Tibial artery (tissue), 4 donors: ENCODE data around the gene TGIF1.

ENCODE experiments used
- DNase-seq, 2 donors: peaks; one replicate each; pipeline ENCODE4 v3.0.0-alpha.2; 2019
- H3K27ac ChIP-seq, 2 donors: fragments of 200-600 bp; sonication (generic) in 1 of 2; 1 replicate in 1 of 2; 2 replicates in 1 of 2; pipeline ENCODE4 v1.5.1; 2018 to 2019; ENCODE audit warnings: mild to moderate bottlenecking in 1 of 2
- H3K27me3 ChIP-seq, 2 donors: fragments of 200-600 bp; sonication (generic) in 1 of 2; one replicate each; pipeline versions ENCODE4 v1.5.1 to v1.6.0; 2016 to 2019
- H3K36me3 ChIP-seq, 3 donors: fragments of 200-600 bp; sonication (generic) in 2 of 3; one replicate each; pipeline ENCODE4 v1.5.1; 2016 to 2019; ENCODE audit warnings: mild to moderate bottlenecking in 2 of 3
- H3K4me1 ChIP-seq, 4 donors: fragments of 200-600 bp; sonication (generic) in 2 of 4; 1 replicate in 3 of 4; 2 replicates in 1 of 4; pipeline ENCODE4 v1.5.1; 2016 to 2019
- H3K4me3 ChIP-seq, 2 donors: fragments of 200-600 bp; sonication (generic) in 1 of 2; 1 replicate in 1 of 2; 2 replicates in 1 of 2; pipeline ENCODE4 v1.5.1; 2018 to 2019; ENCODE audit warnings: mild to moderate bottlenecking in 2 of 2
- H3K9me3 ChIP-seq, 3 donors: fragments of 200-600 bp; sonication (generic) in 1 of 3; one replicate each; pipeline ENCODE4 v1.5.1; 2016 to 2019
- CTCF ChIP-seq, 2 experiments: fragments of 200-600 bp in 1 of 2; fragments of 450-650 bp in 1 of 2; IDR thresholded peaks; one replicate each; pipeline ENCODE4 v1.5.1; 2017 to 2019; ENCODE audit warnings: antibody characterized with exemption in 2 of 2, mild to moderate bottlenecking in 1 of 2, moderate library complexity in 1 of 2
- intact Hi-C: fragments of 100-400 bp; cut with DNase I; formaldehyde crosslinking; loops from one replicate; pipeline ENCODE4 v1.15.0; 2023; ENCODE audit warnings: low total_unique reads

Gene TGIF1

GRCh38 chr18:3415110-3415509, 34.9 kb upstream of the TGIF1 start:
- intact Hi-C loops = no loop called here
- Histone ChIP-seq H3K9me3 (no peaks in the 10 kb centered on the region), H3K27me3 (peaks cover 0 to 8% of the 10 kb centered on the region in 2 donors), H3K4me3 (no peak overlapping the region), H3K36me3 (no peaks in the 10 kb centered on the region), H3K4me1 (peaks cover 0 to 4% (median 0%) of the 10 kb centered on the region in 4 donors), H3K27ac (no peak overlapping the region)
- TF ChIP-seq CTCF (IDR thresholded peaks at IDR 0.05) = no peak
- no peak for DNase-seq

- H3K9me3 ChIP-seq = no peaks in the 10 kb centered on the region
- intact Hi-C loops = no loop called here
- H3K27ac ChIP-seq = no peak overlapping the region
- H3K27me3 ChIP-seq = no peaks in the 10 kb centered on the region
- no peak overlapping the region for H3K4me3 ChIP-seq
- no peaks in the 10 kb centered on the region for H3K36me3 ChIP-seq
- H3K4me1 ChIP-seq = no peaks in the 10 kb centered on the region
- DNase-seq = no peak
- TF ChIP-seq CTCF (IDR thresholded peaks at IDR 0.05) = no peak
Measured at GRCh38 chr18:3418083-3418482, 31.9 kb upstream of the TGIF1 start.

GRCh38 chr18:3420919-3421279, 29.1 kb upstream of the TGIF1 start:
- H3K27ac ChIP-seq = no peak overlapping the region
- no peak for DNase-seq

GRCh38 chr18:3422905-3423304, 27.1 kb upstream of the TGIF1 start:
- intact Hi-C loops = no loop called here
- no peak for TF ChIP-seq CTCF (IDR thresholded peaks at IDR 0.05)
- H3K27ac ChIP-seq = no peak overlapping the region
- no peak for DNase-seq
- H3K9me3 ChIP-seq = no peaks in the 10 kb centered on the region
- no peaks in the 10 kb centered on the region for H3K27me3 ChIP-seq
- no peaks in the 10 kb centered on the region for H3K4me1 ChIP-seq
- no peaks in the 10 kb centered on the region for H3K36me3 ChIP-seq
- no peak overlapping the region for H3K4me3 ChIP-seq

More at GRCh38 chr18:3420919-3421279, 29.1 kb upstream of the TGIF1 start:
- TF ChIP-seq CTCF (IDR thresholded peaks at IDR 0.05) = no peak
- no peaks in the 10 kb centered on the region for H3K9me3 ChIP-seq
- intact Hi-C loops = no loop called here
- no peaks in the 10 kb centered on the region for H3K27me3 ChIP-seq
- no peaks in the 10 kb centered on the region for H3K4me1 ChIP-seq
- H3K36me3 ChIP-seq = no peaks in the 10 kb centered on the region
- H3K4me3 ChIP-seq = no peak overlapping the region

- H3K9me3 ChIP-seq = no peaks in the 10 kb centered on the region
- no peaks in the 10 kb centered on the region for H3K27me3 ChIP-seq
- no peak for DNase-seq
- H3K36me3 ChIP-seq = no peaks in the 10 kb centered on the region
- intact Hi-C loops = no loop called here
- no peaks in the 10 kb centered on the region for H3K4me1 ChIP-seq
- no peak for TF ChIP-seq CTCF (IDR thresholded peaks at IDR 0.05)
- no peak overlapping the region for H3K27ac ChIP-seq
- H3K4me3 ChIP-seq = no peak overlapping the region
Measured at GRCh38 chr18:3424280-3424890, 25.6 kb upstream of the TGIF1 start.

GRCh38 chr18:3425030-3425429, 24.9 kb upstream of the TGIF1 start:
- no peaks in the 10 kb centered on the region for H3K27me3 ChIP-seq
- no peak overlapping the region for H3K4me3 ChIP-seq
- TF ChIP-seq CTCF (IDR thresholded peaks at IDR 0.05) = no peak
- no peak overlapping the region for H3K27ac ChIP-seq
- DNase-seq = no peak
- H3K4me1 ChIP-seq = no peaks in the 10 kb centered on the region
- intact Hi-C loops = no loop called here
- H3K9me3 ChIP-seq = no peaks in the 10 kb centered on the region
- no peaks in the 10 kb centered on the region for H3K36me3 ChIP-seq
